ENCODE results near the gene RRAD.
A peak's percentile ranks its signal among the peaks of the same experiment; 100 is the strongest.

Gene RRAD

GRCh38 chr16:66872943-66873684, 52.2 kb downstream of the RRAD start:
- DNase-seq: peak; percentile 77

- DNase-seq: no peak
These were observed 52.8 kb downstream of the RRAD start for GRCh38 chr16:66872559-66872942.

- DNase-seq: no peak
These were observed 53.5 kb downstream of the RRAD start for GRCh38 chr16:66871840-66872239.

Data from activated CD4-positive, alpha-beta T cell treated with anti-CD3 and anti-CD28 coated beads for 1 hour (primary cell).